OCI-LY1 (cell line): ENCODE measurements around the gene SBK2.

Experiments
- EZH2 ChIP-seq: fragments of 200-600 bp; sonication (generic), shearing (Covaris generic); IDR thresholded peaks from 2 replicates; pipeline ENCODE4 v1.8.0; 2017; ENCODE audit warnings: borderline replicate concordance, mixed run types, mild to moderate bottlenecking, antibody characterized with exemption, low read length, moderate library complexity, mixed read lengths
- TF ChIP-seq, protein P1 (sequence below): fragments of 200-600 bp; sonication (generic), shearing (Covaris generic); IDR thresholded peaks from 2 replicates; pipeline ENCODE4 v1.5.1; 2017; ENCODE audit warnings: mild to moderate bottlenecking, antibody characterized with exemption, low read length, moderate library complexity, mixed read lengths

DNA sequence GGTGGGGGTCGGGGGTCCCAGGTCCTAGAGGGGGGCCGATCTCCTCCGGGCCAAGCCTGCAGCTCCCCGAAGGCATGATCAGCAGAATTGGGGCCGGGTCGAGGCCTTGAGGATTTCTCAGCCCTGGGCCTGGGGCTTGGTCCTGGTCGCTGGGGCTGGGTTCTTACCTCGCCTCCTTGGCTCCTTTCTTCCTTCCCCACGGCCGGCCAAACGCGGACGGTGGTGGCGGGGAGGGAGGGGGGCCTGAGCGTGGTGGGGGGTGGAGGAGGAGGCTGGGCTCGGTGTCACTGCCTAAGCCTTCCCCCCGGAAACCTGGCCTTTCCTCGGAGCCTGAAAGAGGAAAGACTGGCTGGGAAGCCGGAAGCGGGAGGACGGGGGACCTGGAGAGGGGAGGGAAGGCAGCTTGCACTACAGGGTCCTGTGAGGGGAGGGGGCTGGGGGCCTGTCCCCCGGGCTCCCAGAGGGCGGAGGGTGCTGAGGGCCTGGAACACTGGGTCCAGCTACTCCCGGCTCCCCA, 43.8 kb upstream of the SBK2 start, which contains the start of gene ZNF579:
- TF ChIP-seq, protein P1, sequence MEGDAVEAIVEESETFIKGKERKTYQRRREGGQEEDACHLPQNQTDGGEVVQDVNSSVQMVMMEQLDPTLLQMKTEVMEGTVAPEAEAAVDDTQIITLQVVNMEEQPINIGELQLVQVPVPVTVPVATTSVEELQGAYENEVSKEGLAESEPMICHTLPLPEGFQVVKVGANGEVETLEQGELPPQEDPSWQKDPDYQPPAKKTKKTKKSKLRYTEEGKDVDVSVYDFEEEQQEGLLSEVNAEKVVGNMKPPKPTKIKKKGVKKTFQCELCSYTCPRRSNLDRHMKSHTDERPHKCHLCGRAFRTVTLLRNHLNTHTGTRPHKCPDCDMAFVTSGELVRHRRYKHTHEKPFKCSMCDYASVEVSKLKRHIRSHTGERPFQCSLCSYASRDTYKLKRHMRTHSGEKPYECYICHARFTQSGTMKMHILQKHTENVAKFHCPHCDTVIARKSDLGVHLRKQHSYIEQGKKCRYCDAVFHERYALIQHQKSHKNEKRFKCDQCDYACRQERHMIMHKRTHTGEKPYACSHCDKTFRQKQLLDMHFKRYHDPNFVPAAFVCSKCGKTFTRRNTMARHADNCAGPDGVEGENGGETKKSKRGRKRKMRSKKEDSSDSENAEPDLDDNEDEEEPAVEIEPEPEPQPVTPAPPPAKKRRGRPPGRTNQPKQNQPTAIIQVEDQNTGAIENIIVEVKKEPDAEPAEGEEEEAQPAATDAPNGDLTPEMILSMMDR: no peak
- TF ChIP-seq EZH2: no peak
